Measurements from ENCODE around the gene PIGT. TPM values are rescaled to one million over a fixed set of nuclear protein-coding genes. Genes with fewer than 3 reads are reported as not detected.
A peak's percentile ranks its signal among the peaks of the same experiment; 100 is the strongest.

Gene PIGT
- total RNA-seq, 1 donor from 2014 or later = 14.7 TPM

- Histone ChIP-seq H3K27me3 (ENCODE audit: control insufficient read depth, insufficient read depth, low read length) (peaks cover 3% of the 10 kb centered on the region), H3K4me3 (ENCODE audit: low read depth, low read length) (no peak overlapping the region), H3K36me3 (ENCODE audit: control insufficient read depth, insufficient read depth, low read length) (no peaks in the 10 kb centered on the region)
- TF ChIP-seq CTCF (IDR thresholded peaks at IDR 0.05; ENCODE audit: insufficient read depth, low read length, severe bottlenecking) = no peak
- DNase-seq (ENCODE audit: low read depth) = no peak
- FAIRE-seq = no peak
Observed at GRCh38 chr20:45449528-45449927, 33.6 kb downstream of the PIGT start.

- Histone ChIP-seq H3K27me3 (ENCODE audit: control insufficient read depth, insufficient read depth, low read length) (peaks cover 3% of the 10 kb centered on the region), H3K36me3 (ENCODE audit: control insufficient read depth, insufficient read depth, low read length) (no peaks in the 10 kb centered on the region), H3K4me3 (ENCODE audit: low read depth, low read length) (no peak overlapping the region)
- TF ChIP-seq CTCF (IDR thresholded peaks at IDR 0.05; ENCODE audit: insufficient read depth, low read length, severe bottlenecking) = peak; percentile 47
- DNase-seq (ENCODE audit: low read depth) = peak; percentile 62
- FAIRE-seq = no peak
Observed at GRCh38 chr20:45450097-45450818, 34.3 kb downstream of the PIGT start.

- Histone ChIP-seq H3K4me3 (ENCODE audit: low read depth, low read length) (no peak overlapping the region), H3K36me3 (ENCODE audit: control insufficient read depth, insufficient read depth, low read length) (no peaks in the 10 kb centered on the region), H3K27me3 (ENCODE audit: control insufficient read depth, insufficient read depth, low read length) (peaks cover 3% of the 10 kb centered on the region)
- TF ChIP-seq CTCF (IDR thresholded peaks at IDR 0.05; ENCODE audit: insufficient read depth, low read length, severe bottlenecking) = no peak
- no peak for DNase-seq (ENCODE audit: low read depth)
- FAIRE-seq = no peak
Observed at GRCh38 chr20:45452238-45452637, 36.3 kb downstream of the PIGT start.

- DNase-seq (ENCODE audit: low read depth) (no peak), FAIRE-seq (no peak)
- Histone ChIP-seq H3K4me3 (ENCODE audit: low read depth, low read length) (no peak overlapping the region), H3K36me3 (ENCODE audit: control insufficient read depth, insufficient read depth, low read length) (no peaks in the 10 kb centered on the region), H3K27me3 (ENCODE audit: control insufficient read depth, insufficient read depth, low read length) (peaks cover 3% of the 10 kb centered on the region)
- no peak for TF ChIP-seq CTCF (IDR thresholded peaks at IDR 0.05; ENCODE audit: insufficient read depth, low read length, severe bottlenecking)
Observed at GRCh38 chr20:45452772-45453691, 37.1 kb downstream of the PIGT start.

- H3K36me3 ChIP-seq (ENCODE audit: control insufficient read depth, insufficient read depth, low read length) = no peaks in the 10 kb centered on the region
- H3K4me3 ChIP-seq (ENCODE audit: low read depth, low read length) = no peak overlapping the region
- peaks cover 5% of the 10 kb centered on the region for H3K27me3 ChIP-seq (ENCODE audit: control insufficient read depth, insufficient read depth, low read length)
- DNase-seq (ENCODE audit: low read depth) = peak; percentile 56
- FAIRE-seq = no peak
- TF ChIP-seq CTCF (IDR thresholded peaks at IDR 0.05; ENCODE audit: insufficient read depth, low read length, severe bottlenecking) = peak; percentile 59
Observed at GRCh38 chr20:45456632-45457031, 40.7 kb downstream of the PIGT start.

All from bronchial epithelial cell (primary cell).